ENCODE results near the gene TNP2. TPM values are rescaled to one million over a fixed set of nuclear protein-coding genes. Genes with fewer than 3 reads are reported as not detected.
A peak's percentile ranks its signal among the peaks of the same experiment; 100 is the strongest.

TNP2 gene
- total and polyA plus RNA-seq, 2 of the 4 experiments (the other 2 are of a cell fraction) = not detected

DNA sequence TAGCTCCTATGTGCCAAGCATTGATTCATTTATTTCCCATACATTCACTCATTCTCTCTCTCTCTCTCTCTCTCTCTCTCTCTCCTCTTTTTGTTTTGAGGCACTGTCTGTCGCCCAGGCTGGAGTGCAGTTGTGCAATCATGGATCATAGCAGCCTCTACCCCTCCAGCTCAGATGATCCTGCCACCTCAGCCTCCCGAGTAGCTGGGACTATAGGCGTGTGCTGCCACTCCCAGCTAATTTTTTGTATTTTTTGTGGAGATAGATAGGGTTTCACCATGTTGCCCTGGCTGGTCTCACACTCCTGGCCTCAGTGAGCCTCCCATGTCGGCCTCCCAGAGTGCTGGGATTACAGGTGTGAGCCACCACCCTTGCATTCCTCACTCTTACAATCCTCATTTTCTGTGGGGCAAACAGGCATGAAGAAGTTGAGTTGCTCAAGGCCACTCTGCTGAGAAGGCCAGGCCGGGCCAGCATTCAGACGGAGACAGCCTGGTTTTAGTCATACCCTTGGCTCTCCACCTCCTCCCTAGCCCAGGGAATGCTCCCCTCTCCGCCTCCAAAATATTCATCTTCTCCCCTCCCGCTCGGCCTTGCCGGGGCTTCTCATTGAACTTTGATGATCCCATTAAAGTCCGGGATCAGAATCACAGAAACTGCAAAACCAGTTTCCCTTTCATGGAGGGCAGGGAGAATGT is 7.9 kb upstream of the TNP2 start:
- ChIA-PET POLR2A (ENCODE audit: unreplicated experiment) (no interaction called here), CTCF (no interaction called here)
- Histone ChIP-seq H3K27ac (ENCODE audit: insufficient read depth, low read length) (no peak overlapping the region), H4K5ac (ENCODE audit: low read depth, low read length) (no peak overlapping the region), H2BK120ac (ENCODE audit: low read depth, low read length) (no peak overlapping the region), H2AK5ac (ENCODE audit: low read depth, low read length) (no peak overlapping the region), H3K36me3 (ENCODE audit: control insufficient read depth, insufficient read depth, low read length) (no peaks in the 10 kb centered on the region), H3K9me3 (ENCODE audit: control insufficient read depth, insufficient read depth, low read length) (peaks cover 7% of the 10 kb centered on the region), H3K4me1 (ENCODE audit: control insufficient read depth, insufficient read depth, low read length) (peaks cover 7% of the 10 kb centered on the region; the same call in 1 of the 2 replicates), H3K4me3 (ENCODE audit: insufficient read depth, low read depth, low read length) (no peak overlapping the region), H3K79me1 (ENCODE audit: low read depth in 1 of 2, low read length in 2 of 2) (no peaks in the 10 kb centered on the region), H3K4me2 (ENCODE audit: low read depth, low read length) (no peak overlapping the region), H4K91ac (ENCODE audit: insufficient read depth, low read depth, low read length) (no peak overlapping the region), H2BK5ac (ENCODE audit: low read depth, low read length, poor library complexity, severe bottlenecking) (no peak overlapping the region), H2AFZ (replicated peaks; ENCODE audit: low read length, poor library complexity) (no peak overlapping the region), H2BK20ac (ENCODE audit: low read depth, low read length) (no peak overlapping the region), H3K4ac (ENCODE audit: low read depth, low read length) (no peak overlapping the region), H4K20me1 (ENCODE audit: insufficient read depth, low read length) (no peaks in the 10 kb centered on the region), H3K27me3 (ENCODE audit: control insufficient read depth, insufficient read depth, low read length) (peaks cover 12% of the 10 kb centered on the region), H3K23ac (ENCODE audit: low read depth, low read length) (no peak overlapping the region), H3K56ac (ENCODE audit: extremely low read depth, insufficient read depth, low read length) (no peak overlapping the region), H4K8ac (ENCODE audit: low read depth in 2 of 2, low read length in 2 of 2) (no peak overlapping the region), H2BK15ac (ENCODE audit: low read depth, low read length) (no peak overlapping the region), H3K18ac (ENCODE audit: low read depth, low read length) (no peak overlapping the region), H3K9me1 (ENCODE audit: insufficient read depth, low read length) (no peaks in the 10 kb centered on the region), H2AK9ac (replicated peaks; ENCODE audit: low read depth, low read length, poor library complexity) (no peak overlapping the region), H3K14ac (replicated peaks; ENCODE audit: low read depth, low read length) (no peak overlapping the region), H3K9ac (ENCODE audit: low read depth, low read length) (no peak overlapping the region)
- WGBS, 2 experiments (ENCODE audit: extremely low coverage in 2 of 2, insufficient read length in 1 of 2) = 50% methylated on average over 2 of the region's 11 CpGs; no CpG with 5 or more reads in 1 of the 2 experiments
- in situ Hi-C loops (cut with MboI; ENCODE audit: low sequenced_read_pairs) (no loop called here), intact Hi-C loops (cut with micrococcal nuclease) (no loop called here), dilution Hi-C loops (cut with HindIII; ENCODE audit: low sequenced_read_pairs, unreplicated experiment) (no loop called here)
- BruUV-seq (replicated peaks) = no TSS peak
- TF ChIP-seq MAZ (IDR thresholded peaks at IDR 0.05; ENCODE audit: borderline replicate concordance, low read depth, low read length) (no peak), MXI1 (IDR thresholded peaks at IDR 0.05; ENCODE audit: borderline replicate concordance, low read depth, low read length) (no peak), NFE2L2 (IDR thresholded peaks at IDR 0.05; ENCODE audit: low read depth, low read length) (no peak), RCOR1 (IDR thresholded peaks at IDR 0.05; ENCODE audit: insufficient replicate concordance, low read length) (no peak), BHLHE40 (IDR thresholded peaks at IDR 0.05; ENCODE audit: low read depth, low read length) (no peak), CEBPB (IDR thresholded peaks at IDR 0.05; ENCODE audit: low read depth, low read length) (0 out of 2 replicates have a peak, but pooled peaks have one; percentile 33), POLR2A (IDR thresholded peaks at IDR 0.05; ENCODE audit: low read depth, low read length) (no peak)
- TF ChIP-seq, protein P1, sequence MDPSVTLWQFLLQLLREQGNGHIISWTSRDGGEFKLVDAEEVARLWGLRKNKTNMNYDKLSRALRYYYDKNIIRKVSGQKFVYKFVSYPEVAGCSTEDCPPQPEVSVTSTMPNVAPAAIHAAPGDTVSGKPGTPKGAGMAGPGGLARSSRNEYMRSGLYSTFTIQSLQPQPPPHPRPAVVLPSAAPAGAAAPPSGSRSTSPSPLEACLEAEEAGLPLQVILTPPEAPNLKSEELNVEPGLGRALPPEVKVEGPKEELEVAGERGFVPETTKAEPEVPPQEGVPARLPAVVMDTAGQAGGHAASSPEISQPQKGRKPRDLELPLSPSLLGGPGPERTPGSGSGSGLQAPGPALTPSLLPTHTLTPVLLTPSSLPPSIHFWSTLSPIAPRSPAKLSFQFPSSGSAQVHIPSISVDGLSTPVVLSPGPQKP (IDR thresholded peaks at IDR 0.05; ENCODE audit: borderline replicate concordance, low read depth, low read length) = no peak
- DNase-seq (no peak), ATAC-seq (ENCODE audit: low read depth) (no peak)
